HEK293 (cell line): ENCODE results near the gene FZD10.

Source experiments
- REPIN1 ChIP-seq: fragments of 450-650 bp; formaldehyde crosslinking; IDR thresholded peaks from 2 replicates; pipeline ENCODE4 v1.5.1; 2017; ENCODE audit warnings: missing biosample characterization, missing genetic modification characterization, low read depth
- YY1 ChIP-seq: fragments of 450-650 bp; formaldehyde crosslinking; IDR thresholded peaks from 2 replicates; pipeline ENCODE4 v1.5.1; 2018; ENCODE audit warnings: missing biosample characterization, missing genetic modification characterization
- ZNF19 ChIP-seq: fragments of 450-650 bp; formaldehyde crosslinking; IDR thresholded peaks from 2 replicates; pipeline ENCODE4; 2016; ENCODE audit warnings: missing biosample characterization, missing genetic modification characterization, low read depth
- ZNF324 ChIP-seq: fragments of 450-650 bp; formaldehyde crosslinking; IDR thresholded peaks from 2 replicates; pipeline ENCODE4 v1.5.1; 2016; ENCODE audit warnings: missing biosample characterization, missing genetic modification characterization
- ZNF629 ChIP-seq: fragments of 450-650 bp; formaldehyde crosslinking; IDR thresholded peaks from 2 replicates; pipeline ENCODE4 v1.5.1; 2017; ENCODE audit warnings: missing biosample characterization, missing genetic modification characterization
- TF ChIP-seq, protein P1 (sequence below): fragments of 450-650 bp; formaldehyde crosslinking; IDR thresholded peaks from 2 replicates; pipeline ENCODE4 v1.5.1; 2016; ENCODE audit warnings: missing biosample characterization, missing genetic modification characterization, low read depth
- TF ChIP-seq, protein P2 (sequence below): fragments of 450-650 bp; formaldehyde crosslinking; IDR thresholded peaks from 2 replicates; pipeline ENCODE4 v1.5.1; 2016; ENCODE audit warnings: missing biosample characterization, missing genetic modification characterization
- TF ChIP-seq, protein P3 (sequence below): fragments of 450-650 bp; formaldehyde crosslinking; IDR thresholded peaks from 2 replicates; pipeline ENCODE4 v1.5.1; 2016; ENCODE audit warnings: missing biosample characterization, missing genetic modification characterization
- TF ChIP-seq, protein P4 (sequence below): fragments of 450-650 bp; formaldehyde crosslinking; IDR thresholded peaks from 2 replicates; pipeline ENCODE4 v1.5.1; 2016; ENCODE audit warnings: missing biosample characterization, missing genetic modification characterization
- TF ChIP-seq, protein P5 (sequence below): fragments of 450-650 bp; formaldehyde crosslinking; IDR thresholded peaks from 2 replicates; pipeline ENCODE4 v1.5.1; 2016; ENCODE audit warnings: missing biosample characterization, missing genetic modification characterization

DNA sequence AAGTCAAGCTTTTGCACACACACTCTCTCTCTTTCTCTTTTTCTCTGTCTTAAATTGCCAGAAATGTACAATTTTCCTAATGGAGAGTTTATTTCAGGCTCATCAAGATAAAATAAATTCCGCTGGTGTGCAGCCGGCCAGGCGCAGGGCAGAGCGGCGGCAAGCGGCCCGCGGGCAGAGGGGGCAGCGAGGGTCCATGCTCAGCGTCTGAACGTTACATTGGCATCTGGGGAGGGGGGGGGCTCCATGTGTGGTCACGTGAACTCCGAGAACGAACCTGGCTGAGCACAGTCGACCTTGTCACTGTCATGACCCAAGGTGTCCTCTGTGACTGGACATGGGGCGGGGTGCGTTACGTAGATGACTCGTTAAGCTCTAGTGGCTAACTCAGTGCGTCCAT, 23.8 kb upstream of the FZD10 start:
- TF ChIP-seq, protein P1, sequence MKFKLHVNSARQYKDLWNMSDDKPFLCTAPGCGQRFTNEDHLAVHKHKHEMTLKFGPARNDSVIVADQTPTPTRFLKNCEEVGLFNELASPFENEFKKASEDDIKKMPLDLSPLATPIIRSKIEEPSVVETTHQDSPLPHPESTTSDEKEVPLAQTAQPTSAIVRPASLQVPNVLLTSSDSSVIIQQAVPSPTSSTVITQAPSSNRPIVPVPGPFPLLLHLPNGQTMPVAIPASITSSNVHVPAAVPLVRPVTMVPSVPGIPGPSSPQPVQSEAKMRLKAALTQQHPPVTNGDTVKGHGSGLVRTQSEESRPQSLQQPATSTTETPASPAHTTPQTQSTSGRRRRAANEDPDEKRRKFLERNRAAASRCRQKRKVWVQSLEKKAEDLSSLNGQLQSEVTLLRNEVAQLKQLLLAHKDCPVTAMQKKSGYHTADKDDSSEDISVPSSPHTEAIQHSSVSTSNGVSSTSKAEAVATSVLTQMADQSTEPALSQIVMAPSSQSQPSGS: no peak
- TF ChIP-seq, protein P2, sequence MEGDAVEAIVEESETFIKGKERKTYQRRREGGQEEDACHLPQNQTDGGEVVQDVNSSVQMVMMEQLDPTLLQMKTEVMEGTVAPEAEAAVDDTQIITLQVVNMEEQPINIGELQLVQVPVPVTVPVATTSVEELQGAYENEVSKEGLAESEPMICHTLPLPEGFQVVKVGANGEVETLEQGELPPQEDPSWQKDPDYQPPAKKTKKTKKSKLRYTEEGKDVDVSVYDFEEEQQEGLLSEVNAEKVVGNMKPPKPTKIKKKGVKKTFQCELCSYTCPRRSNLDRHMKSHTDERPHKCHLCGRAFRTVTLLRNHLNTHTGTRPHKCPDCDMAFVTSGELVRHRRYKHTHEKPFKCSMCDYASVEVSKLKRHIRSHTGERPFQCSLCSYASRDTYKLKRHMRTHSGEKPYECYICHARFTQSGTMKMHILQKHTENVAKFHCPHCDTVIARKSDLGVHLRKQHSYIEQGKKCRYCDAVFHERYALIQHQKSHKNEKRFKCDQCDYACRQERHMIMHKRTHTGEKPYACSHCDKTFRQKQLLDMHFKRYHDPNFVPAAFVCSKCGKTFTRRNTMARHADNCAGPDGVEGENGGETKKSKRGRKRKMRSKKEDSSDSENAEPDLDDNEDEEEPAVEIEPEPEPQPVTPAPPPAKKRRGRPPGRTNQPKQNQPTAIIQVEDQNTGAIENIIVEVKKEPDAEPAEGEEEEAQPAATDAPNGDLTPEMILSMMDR: no peak
- TF ChIP-seq, protein P3, sequence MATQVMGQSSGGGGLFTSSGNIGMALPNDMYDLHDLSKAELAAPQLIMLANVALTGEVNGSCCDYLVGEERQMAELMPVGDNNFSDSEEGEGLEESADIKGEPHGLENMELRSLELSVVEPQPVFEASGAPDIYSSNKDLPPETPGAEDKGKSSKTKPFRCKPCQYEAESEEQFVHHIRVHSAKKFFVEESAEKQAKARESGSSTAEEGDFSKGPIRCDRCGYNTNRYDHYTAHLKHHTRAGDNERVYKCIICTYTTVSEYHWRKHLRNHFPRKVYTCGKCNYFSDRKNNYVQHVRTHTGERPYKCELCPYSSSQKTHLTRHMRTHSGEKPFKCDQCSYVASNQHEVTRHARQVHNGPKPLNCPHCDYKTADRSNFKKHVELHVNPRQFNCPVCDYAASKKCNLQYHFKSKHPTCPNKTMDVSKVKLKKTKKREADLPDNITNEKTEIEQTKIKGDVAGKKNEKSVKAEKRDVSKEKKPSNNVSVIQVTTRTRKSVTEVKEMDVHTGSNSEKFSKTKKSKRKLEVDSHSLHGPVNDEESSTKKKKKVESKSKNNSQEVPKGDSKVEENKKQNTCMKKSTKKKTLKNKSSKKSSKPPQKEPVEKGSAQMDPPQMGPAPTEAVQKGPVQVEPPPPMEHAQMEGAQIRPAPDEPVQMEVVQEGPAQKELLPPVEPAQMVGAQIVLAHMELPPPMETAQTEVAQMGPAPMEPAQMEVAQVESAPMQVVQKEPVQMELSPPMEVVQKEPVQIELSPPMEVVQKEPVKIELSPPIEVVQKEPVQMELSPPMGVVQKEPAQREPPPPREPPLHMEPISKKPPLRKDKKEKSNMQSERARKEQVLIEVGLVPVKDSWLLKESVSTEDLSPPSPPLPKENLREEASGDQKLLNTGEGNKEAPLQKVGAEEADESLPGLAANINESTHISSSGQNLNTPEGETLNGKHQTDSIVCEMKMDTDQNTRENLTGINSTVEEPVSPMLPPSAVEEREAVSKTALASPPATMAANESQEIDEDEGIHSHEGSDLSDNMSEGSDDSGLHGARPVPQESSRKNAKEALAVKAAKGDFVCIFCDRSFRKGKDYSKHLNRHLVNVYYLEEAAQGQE (tag by site-specific recombination): no peak
- TF ChIP-seq ZNF629 (tag by site-specific recombination) (no peak), ZNF324 (tag by site-specific recombination) (no peak), YY1 (tag by site-specific recombination) (no peak), REPIN1 (tag by site-specific recombination) (no peak), ZNF19 (tag by site-specific recombination) (no peak)
- TF ChIP-seq, protein P4, sequence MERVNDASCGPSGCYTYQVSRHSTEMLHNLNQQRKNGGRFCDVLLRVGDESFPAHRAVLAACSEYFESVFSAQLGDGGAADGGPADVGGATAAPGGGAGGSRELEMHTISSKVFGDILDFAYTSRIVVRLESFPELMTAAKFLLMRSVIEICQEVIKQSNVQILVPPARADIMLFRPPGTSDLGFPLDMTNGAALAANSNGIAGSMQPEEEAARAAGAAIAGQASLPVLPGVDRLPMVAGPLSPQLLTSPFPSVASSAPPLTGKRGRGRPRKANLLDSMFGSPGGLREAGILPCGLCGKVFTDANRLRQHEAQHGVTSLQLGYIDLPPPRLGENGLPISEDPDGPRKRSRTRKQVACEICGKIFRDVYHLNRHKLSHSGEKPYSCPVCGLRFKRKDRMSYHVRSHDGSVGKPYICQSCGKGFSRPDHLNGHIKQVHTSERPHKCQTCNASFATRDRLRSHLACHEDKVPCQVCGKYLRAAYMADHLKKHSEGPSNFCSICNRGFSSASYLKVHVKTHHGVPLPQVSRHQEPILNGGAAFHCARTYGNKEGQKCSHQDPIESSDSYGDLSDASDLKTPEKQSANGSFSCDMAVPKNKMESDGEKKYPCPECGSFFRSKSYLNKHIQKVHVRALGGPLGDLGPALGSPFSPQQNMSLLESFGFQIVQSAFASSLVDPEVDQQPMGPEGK (tag by site-specific recombination): no peak
- TF ChIP-seq, protein P5, sequence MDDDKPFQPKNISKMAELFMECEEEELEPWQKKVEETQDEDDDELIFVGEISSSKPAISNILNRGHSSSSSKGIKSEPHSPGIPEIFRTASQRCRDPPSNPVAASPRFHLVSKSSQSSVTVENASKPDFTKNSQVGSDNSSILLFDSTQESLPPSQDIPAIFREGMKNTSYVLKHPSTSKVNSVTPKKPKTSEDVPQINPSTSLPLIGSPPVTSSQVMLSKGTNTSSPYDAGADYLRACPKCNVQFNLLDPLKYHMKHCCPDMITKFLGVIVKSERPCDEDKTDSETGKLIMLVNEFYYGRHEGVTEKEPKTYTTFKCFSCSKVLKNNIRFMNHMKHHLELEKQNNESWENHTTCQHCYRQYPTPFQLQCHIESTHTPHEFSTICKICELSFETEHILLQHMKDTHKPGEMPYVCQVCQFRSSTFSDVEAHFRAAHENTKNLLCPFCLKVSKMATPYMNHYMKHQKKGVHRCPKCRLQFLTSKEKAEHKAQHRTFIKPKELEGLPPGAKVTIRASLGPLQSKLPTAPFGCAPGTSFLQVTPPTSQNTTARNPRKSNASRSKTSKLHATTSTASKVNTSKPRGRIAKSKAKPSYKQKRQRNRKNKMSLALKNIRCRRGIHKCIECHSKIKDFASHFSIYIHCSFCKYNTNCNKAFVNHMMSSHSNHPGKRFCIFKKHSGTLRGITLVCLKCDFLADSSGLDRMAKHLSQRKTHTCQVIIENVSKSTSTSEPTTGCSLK (tag by site-specific recombination): no peak
